SK-N-SH treated with all-trans-retinoic acid at 6 μM for 48 hours (cell line): ENCODE results near the gene FBXO7.

Source experiments
- CSDC2 ChIP-seq: fragments of 250-450 bp; sonication (Bioruptor Pico); IDR thresholded peaks from 2 replicates; pipeline ENCODE4 v1.5.0; 2020; ENCODE audit warnings: mild to moderate bottlenecking, moderate library complexity
- GLIS3 ChIP-seq: fragments of 250-450 bp; sonication (Bioruptor Pico); IDR thresholded peaks from 2 replicates; pipeline ENCODE4 v1.5.0; 2020; ENCODE audit warnings: mild to moderate bottlenecking, moderate library complexity
- PPARA ChIP-seq: fragments of 250-450 bp; sonication (Bioruptor Pico); IDR thresholded peaks from 2 replicates; pipeline ENCODE4 v1.5.0; 2020; ENCODE audit warnings: mild to moderate bottlenecking, borderline replicate concordance
- TOX ChIP-seq: fragments of 250-450 bp; sonication (Bioruptor Pico); IDR thresholded peaks from 2 replicates; pipeline ENCODE4 v1.8.0; 2021; ENCODE audit warnings: mild to moderate bottlenecking, moderate library complexity, borderline replicate concordance
- ZFP3 ChIP-seq: fragments of 250-450 bp; sonication (Bioruptor Pico); IDR thresholded peaks from 2 replicates; pipeline ENCODE4 v1.5.0; 2020; ENCODE audit warnings: mild to moderate bottlenecking, moderate library complexity
- ZFP30 ChIP-seq: fragments of 450-650 bp; formaldehyde crosslinking; IDR thresholded peaks from 2 replicates; pipeline ENCODE4 v1.5.0; 2022; ENCODE audit warnings: mild to moderate bottlenecking, moderate library complexity
- ZNF70 ChIP-seq: fragments of 450-650 bp; formaldehyde crosslinking; IDR thresholded peaks from 2 replicates; pipeline ENCODE4 v1.5.0; 2020; ENCODE audit warnings: mild to moderate bottlenecking, moderate library complexity
- ZNF8 ChIP-seq: fragments of 450-650 bp; formaldehyde crosslinking; IDR thresholded peaks from 2 replicates; pipeline ENCODE4 v1.5.0; 2020; ENCODE audit warnings: mild to moderate bottlenecking, moderate library complexity
- TF ChIP-seq, protein P1 (sequence below): fragments of 250-450 bp; sonication (Bioruptor Pico); IDR thresholded peaks from 2 replicates; pipeline ENCODE4 v1.5.0; 2020; ENCODE audit warnings: mild to moderate bottlenecking, moderate library complexity
- TF ChIP-seq, protein P2 (sequence below): fragments of 250-450 bp; sonication (Bioruptor Pico); IDR thresholded peaks from 2 replicates; pipeline ENCODE4 v1.5.1; 2020; ENCODE audit warnings: low read depth, mild to moderate bottlenecking, moderate library complexity
- TF ChIP-seq, protein P3 (sequence below): fragments of 250-450 bp; sonication (Bioruptor Pico); IDR thresholded peaks from 2 replicates; pipeline ENCODE4 v1.8.0; 2020; ENCODE audit warnings: mild to moderate bottlenecking, moderate library complexity, borderline replicate concordance

- TF ChIP-seq TOX (CRISPR knock-in tag), result no peak
- TF ChIP-seq GLIS3 (CRISPR knock-in tag), result no peak
- no peak for TF ChIP-seq ZFP3 (CRISPR knock-in tag)
- TF ChIP-seq, protein P1, sequence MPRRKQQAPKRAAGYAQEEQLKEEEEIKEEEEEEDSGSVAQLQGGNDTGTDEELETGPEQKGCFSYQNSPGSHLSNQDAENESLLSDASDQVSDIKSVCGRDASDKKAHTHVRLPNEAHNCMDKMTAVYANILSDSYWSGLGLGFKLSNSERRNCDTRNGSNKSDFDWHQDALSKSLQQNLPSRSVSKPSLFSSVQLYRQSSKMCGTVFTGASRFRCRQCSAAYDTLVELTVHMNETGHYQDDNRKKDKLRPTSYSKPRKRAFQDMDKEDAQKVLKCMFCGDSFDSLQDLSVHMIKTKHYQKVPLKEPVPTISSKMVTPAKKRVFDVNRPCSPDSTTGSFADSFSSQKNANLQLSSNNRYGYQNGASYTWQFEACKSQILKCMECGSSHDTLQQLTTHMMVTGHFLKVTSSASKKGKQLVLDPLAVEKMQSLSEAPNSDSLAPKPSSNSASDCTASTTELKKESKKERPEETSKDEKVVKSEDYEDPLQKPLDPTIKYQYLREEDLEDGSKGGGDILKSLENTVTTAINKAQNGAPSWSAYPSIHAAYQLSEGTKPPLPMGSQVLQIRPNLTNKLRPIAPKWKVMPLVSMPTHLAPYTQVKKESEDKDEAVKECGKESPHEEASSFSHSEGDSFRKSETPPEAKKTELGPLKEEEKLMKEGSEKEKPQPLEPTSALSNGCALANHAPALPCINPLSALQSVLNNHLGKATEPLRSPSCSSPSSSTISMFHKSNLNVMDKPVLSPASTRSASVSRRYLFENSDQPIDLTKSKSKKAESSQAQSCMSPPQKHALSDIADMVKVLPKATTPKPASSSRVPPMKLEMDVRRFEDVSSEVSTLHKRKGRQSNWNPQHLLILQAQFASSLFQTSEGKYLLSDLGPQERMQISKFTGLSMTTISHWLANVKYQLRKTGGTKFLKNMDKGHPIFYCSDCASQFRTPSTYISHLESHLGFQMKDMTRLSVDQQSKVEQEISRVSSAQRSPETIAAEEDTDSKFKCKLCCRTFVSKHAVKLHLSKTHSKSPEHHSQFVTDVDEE (CRISPR knock-in tag), result no peak
- TF ChIP-seq PPARA (CRISPR knock-in tag), result no peak
- no peak for TF ChIP-seq ZFP30 (CRISPR knock-in tag)
- TF ChIP-seq, protein P2, sequence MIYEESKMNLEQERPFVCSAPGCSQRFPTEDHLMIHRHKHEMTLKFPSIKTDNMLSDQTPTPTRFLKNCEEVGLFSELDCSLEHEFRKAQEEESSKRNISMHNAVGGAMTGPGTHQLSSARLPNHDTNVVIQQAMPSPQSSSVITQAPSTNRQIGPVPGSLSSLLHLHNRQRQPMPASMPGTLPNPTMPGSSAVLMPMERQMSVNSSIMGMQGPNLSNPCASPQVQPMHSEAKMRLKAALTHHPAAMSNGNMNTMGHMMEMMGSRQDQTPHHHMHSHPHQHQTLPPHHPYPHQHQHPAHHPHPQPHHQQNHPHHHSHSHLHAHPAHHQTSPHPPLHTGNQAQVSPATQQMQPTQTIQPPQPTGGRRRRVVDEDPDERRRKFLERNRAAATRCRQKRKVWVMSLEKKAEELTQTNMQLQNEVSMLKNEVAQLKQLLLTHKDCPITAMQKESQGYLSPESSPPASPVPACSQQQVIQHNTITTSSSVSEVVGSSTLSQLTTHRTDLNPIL (CRISPR knock-in tag), result no peak
- TF ChIP-seq, protein P3, sequence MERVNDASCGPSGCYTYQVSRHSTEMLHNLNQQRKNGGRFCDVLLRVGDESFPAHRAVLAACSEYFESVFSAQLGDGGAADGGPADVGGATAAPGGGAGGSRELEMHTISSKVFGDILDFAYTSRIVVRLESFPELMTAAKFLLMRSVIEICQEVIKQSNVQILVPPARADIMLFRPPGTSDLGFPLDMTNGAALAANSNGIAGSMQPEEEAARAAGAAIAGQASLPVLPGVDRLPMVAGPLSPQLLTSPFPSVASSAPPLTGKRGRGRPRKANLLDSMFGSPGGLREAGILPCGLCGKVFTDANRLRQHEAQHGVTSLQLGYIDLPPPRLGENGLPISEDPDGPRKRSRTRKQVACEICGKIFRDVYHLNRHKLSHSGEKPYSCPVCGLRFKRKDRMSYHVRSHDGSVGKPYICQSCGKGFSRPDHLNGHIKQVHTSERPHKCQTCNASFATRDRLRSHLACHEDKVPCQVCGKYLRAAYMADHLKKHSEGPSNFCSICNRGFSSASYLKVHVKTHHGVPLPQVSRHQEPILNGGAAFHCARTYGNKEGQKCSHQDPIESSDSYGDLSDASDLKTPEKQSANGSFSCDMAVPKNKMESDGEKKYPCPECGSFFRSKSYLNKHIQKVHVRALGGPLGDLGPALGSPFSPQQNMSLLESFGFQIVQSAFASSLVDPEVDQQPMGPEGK (CRISPR knock-in tag), result no peak
- no peak for TF ChIP-seq ZNF8
- no peak for TF ChIP-seq ZNF70
- no peak for TF ChIP-seq CSDC2 (CRISPR knock-in tag)
Measured at GRCh38 chr22:32536352-32536751, 61.7 kb downstream of the FBXO7 start.
